ENCODE results near the gene CDK5R2.

Gene CDK5R2

DNA sequence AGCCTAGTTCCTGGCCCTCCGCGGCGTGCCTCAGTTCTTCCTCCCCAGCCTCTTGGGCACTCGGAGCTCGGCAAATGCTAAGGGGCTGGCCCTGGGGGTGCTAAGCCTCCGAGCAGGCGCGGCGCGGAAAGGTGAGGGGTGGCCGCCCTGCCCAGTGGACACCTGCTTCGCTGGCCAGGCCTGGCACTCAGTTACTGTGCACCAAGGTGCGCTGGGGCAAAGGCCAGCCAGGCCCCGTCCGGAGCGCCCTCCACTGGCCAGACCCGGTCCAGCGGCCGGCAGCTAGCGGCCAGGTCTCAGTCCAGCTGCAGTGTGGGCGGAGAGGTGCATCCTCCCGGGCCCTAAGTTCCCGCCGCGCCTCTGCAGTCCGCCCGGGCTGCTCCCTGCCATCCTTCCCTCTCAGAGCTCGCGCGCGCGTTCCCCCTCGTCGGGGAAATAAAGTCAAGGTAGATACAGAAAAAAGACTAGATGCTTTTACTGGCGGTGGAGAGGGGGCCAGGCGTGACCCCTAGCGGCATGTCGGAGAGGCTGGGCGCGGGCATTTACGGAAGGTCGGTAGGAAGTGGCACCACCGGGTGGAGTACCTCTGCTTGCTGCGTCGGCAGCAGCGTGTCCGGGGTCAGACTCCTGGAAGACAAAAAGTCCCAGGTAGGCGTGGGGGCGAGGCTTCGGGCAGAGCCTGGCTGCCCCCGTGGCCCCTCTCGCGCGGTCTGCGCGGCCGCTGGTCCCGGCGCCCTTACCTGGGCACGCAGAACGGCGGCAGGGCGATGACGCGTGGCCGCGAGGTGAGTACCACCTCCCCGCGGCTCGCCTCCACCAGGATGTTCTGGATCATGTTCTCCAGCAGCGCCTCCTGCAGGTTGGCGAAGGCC, 43.2 kb downstream of the CDK5R2 start:
- DNase-seq (ENCODE audit: low read depth) = peak; percentile 25

DNA sequence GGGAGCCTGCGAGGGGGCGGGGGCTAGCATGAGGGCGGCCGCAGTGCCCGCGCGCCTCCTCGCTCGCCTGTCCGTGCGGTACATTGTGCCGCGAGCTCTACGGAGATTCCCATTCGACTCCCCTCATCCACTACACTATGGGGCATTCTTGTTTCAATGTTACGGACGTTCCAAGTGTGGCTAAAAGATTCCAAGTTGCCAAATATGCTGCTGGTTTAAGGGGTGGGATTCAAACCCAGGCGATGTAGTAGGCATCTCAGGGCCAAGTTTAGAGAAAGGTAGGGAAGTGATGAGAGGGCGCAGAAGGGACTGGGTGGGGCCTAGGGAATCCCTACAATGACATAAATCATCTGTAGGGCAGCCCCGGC, 43.8 kb downstream of the CDK5R2 start:
- DNase-seq (ENCODE audit: low read depth) = no peak

DNA sequence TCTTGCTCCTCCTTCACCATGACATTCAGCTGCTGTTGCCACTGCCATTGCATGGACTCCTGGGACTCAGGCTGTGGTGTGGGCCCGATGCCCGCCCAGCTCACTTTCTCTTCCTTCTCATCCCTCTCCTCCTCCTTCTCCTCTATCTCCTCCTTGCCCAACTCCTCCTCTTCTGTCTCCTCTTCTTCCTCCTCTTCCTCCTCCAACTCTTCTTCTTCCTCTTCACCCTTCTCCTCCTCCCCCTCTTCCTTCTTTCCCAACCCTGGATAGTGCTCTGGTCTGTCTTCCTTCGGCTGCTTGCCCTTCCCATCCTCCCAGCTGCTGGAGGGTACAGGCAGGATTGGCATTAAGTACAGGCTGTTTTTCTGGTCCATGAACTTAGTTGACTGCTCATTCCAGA, 44.5 kb downstream of the CDK5R2 start:
- DNase-seq (ENCODE audit: low read depth) = no peak

DNA sequence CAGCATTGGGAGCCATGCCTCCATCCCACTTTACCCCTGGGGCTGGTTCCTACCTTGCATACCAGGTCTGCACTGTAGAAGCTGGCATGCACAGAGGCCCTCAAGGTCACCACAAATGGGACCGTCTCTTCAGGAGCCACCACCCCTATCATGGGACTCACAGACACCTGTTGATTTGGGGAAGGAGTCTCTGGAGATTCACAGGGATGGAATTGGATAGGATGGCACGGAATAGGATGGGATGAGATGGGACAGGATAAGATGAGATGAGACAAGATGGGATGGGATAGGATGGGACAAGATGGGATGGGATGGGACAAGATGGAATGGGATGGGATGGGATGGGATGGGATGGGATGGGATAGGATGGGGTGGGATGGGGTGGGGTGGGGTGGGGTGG, 49.8 kb downstream of the CDK5R2 start:
- DNase-seq (ENCODE audit: low read depth) = no peak

DNA sequence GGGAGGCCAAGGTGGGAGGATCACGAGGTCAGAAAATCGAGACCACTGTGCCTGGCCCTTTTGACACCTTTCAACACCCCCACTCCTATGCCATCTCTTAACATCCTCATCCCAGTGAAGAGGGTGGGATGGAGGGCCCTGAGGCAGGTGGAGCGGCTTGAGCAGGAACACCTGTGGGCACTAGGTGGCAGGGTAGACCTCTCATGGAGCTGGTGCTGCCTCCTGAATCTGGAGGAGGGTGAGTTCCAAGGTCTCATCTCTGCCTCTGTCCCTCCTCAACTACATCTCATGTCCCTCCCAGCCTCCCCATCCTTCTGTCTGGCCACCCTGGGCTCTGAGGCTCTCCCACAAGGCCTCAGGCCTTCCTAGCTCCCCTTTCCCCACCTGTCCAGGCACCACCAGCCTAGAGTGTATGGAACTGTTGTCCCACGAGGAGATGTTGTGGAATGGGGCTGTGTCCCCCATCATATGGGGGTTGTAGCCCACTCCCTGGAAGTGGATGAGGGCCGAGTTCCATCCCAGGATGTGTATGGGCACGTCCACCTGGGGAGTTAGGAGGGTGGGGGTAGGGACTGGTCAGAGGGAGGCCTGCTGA, 50.8 kb downstream of the CDK5R2 start:
- DNase-seq (ENCODE audit: low read depth) = no peak

DNA sequence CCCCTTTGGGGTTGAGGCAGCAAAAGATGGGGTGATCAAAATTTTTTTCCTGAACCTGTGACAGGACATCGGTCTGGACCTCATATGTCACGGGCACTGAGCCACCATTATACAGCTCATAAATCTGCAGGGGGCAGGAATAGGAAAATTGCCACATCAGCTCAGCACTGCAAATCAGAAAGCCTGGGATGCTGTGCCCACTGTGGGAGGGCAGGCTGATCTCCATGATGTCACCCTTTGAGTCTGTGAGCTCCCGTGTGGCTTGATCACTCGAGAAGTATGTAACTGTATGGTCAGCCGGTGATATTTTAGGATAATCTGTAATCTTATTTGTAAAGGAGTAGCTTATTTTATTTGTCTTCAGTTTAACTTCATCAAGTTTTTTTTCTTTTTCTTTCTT, 51.4 kb downstream of the CDK5R2 start:
- DNase-seq (ENCODE audit: low read depth) = no peak
